Endothelial cell (in vitro differentiated cells): Measurements from ENCODE around the gene CELA2A. TPM values are rescaled to one million over a fixed set of nuclear protein-coding genes. Genes with fewer than 3 reads are reported as not detected.
"Not testable (repeated sequence)": the region's sequence is repeated elsewhere in the genome, so short reads cannot be mapped to it uniquely, and the experiment has no call there.

Experiments
- DNase-seq: peaks from one replicate; pipeline ENCODE4 v3.0.0; 2021; ENCODE audit warnings: low spot score
- H3K27ac Mint-ChIP-seq: one replicate; pipeline ENCODE4 v1.8.0; 2021; ENCODE audit warnings: mixed read lengths, inconsistent platforms; ENCODE audit not compliant: unreplicated experiment
- H3K27me3 Mint-ChIP-seq: one replicate; pipeline ENCODE4 v1.8.0; 2021; ENCODE audit warnings: mild to moderate bottlenecking, moderate library complexity, mixed read lengths, inconsistent platforms; ENCODE audit not compliant: unreplicated experiment
- H3K36me3 Mint-ChIP-seq: one replicate; pipeline ENCODE4 v1.8.0; 2021; ENCODE audit warnings: mild to moderate bottlenecking, low read depth, mixed read lengths, inconsistent platforms; ENCODE audit not compliant: unreplicated experiment
- H3K4me1 Mint-ChIP-seq: one replicate; pipeline ENCODE4 v1.8.0; 2021; ENCODE audit warnings: mild to moderate bottlenecking, mixed read lengths, inconsistent platforms; ENCODE audit not compliant: unreplicated experiment
- H3K4me3 Mint-ChIP-seq: one replicate; pipeline ENCODE4 v1.8.0; 2021; ENCODE audit warnings: mild to moderate bottlenecking, mixed read lengths, inconsistent platforms; ENCODE audit not compliant: unreplicated experiment
- H3K9me3 Mint-ChIP-seq: one replicate; pipeline ENCODE4 v1.8.0; 2021; ENCODE audit warnings: mixed read lengths, inconsistent platforms; ENCODE audit not compliant: unreplicated experiment
- total RNA-seq: library from RNA; stranded (reverse); fragmentation: NEBNext Ultra II Directional; extraction: Animal tissue kit (Norgen Biotek cat#: 25700); gene quantifications from one replicate; pipeline ENCODE4 v1.2.1, GENCODE V29; 2021; ENCODE audit not compliant: unreplicated experiment
- TF ChIP-seq, protein P1 (sequence below): fragments of 200-600 bp; sonication (generic); IDR thresholded peaks from one replicate; pipeline ENCODE4 v1.5.0; 2021; ENCODE audit warnings: antibody characterized with exemption; ENCODE audit not compliant: unreplicated experiment

CELA2A gene
- total RNA-seq, 1 donor from 2014 or later = not detected

DNA sequence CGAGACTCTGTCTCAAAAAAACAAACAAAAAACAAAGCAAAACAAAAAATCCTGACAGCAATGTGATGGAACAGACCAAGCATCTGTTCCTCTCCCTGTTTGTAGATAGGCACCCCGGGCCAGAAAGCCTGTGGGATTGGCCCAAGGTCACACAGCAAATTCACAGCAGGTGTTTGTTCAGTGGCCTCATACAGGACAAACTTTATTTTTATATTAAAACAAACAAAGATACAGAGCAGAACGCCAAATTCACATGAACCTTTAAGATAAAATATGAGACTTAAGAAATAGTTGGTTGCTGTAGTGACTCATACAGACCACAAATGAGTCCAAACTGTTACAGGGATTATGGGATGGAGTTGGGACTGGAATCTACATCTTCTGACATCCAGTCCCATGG lies 2.3 kb upstream of the CELA2A start:
- DNase-seq = no peak
- TF ChIP-seq, protein P1, sequence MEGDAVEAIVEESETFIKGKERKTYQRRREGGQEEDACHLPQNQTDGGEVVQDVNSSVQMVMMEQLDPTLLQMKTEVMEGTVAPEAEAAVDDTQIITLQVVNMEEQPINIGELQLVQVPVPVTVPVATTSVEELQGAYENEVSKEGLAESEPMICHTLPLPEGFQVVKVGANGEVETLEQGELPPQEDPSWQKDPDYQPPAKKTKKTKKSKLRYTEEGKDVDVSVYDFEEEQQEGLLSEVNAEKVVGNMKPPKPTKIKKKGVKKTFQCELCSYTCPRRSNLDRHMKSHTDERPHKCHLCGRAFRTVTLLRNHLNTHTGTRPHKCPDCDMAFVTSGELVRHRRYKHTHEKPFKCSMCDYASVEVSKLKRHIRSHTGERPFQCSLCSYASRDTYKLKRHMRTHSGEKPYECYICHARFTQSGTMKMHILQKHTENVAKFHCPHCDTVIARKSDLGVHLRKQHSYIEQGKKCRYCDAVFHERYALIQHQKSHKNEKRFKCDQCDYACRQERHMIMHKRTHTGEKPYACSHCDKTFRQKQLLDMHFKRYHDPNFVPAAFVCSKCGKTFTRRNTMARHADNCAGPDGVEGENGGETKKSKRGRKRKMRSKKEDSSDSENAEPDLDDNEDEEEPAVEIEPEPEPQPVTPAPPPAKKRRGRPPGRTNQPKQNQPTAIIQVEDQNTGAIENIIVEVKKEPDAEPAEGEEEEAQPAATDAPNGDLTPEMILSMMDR = no peak
- Mint-ChIP-seq H3K9me3 (no peaks in the 10 kb centered on the region), H3K36me3 (no peaks in the 10 kb centered on the region), H3K4me1 (no peaks in the 10 kb centered on the region), H3K27ac (no peak overlapping the region), H3K4me3 (no peak overlapping the region), H3K27me3 (peaks cover 7% of the 10 kb centered on the region)

DNA sequence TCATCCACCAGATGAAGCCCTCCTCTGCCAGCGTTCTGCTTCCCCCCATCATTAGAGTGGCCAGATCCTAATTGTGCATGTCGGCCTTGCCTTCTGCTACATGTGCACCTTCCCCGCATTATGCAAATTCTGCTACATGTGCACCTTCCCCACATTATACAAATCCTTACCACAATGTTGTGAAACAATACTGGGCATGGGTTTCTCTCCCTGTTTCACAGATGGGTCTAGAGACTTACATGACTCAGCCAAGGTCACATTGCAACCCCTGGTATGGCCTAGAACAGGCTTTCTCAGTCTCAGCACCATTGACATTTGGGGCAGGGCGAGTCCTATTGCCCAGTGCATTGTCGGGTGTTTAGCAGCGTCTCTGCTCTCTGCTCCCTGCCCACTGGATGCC lies 1.0 kb upstream of the CELA2A start:
- TF ChIP-seq, protein P1 = no peak
- no peak for DNase-seq
- Mint-ChIP-seq H3K27ac (no peak overlapping the region), H3K4me1 (peaks cover 4% of the 10 kb centered on the region), H3K4me3 (no peak overlapping the region), H3K9me3 (no peaks in the 10 kb centered on the region), H3K36me3 (no peaks in the 10 kb centered on the region), H3K27me3 (peaks cover 3% of the 10 kb centered on the region)

DNA sequence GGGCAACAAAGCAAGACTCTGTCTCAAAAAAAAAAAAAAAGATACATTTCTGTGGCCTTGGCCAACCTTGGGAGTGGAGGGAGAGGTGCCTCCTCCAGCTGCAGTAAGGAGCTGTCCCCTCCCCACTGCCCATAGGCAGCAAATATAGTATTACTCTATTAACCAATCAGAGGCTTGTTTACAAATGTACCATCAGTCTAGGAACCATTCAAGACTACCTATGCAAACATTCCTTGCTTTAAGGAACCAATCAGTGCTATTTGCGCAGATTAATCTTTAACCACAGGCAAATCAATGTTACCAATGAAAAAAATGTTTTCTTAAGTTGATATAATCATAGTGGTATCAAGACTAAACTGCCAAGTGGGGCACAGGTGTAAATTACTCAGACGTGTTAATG lies 1.1 kb downstream of the CELA2A start:
- no peak overlapping the region for H3K4me3 Mint-ChIP-seq
- H3K9me3 Mint-ChIP-seq = no peaks in the 10 kb centered on the region
- TF ChIP-seq, protein P1 = no peak
- peaks cover 7% of the 10 kb centered on the region for H3K4me1 Mint-ChIP-seq
- H3K27me3 Mint-ChIP-seq = peaks cover 3% of the 10 kb centered on the region
- no peak for DNase-seq
- H3K27ac Mint-ChIP-seq = no peak overlapping the region
- H3K36me3 Mint-ChIP-seq = no peaks in the 10 kb centered on the region

DNA sequence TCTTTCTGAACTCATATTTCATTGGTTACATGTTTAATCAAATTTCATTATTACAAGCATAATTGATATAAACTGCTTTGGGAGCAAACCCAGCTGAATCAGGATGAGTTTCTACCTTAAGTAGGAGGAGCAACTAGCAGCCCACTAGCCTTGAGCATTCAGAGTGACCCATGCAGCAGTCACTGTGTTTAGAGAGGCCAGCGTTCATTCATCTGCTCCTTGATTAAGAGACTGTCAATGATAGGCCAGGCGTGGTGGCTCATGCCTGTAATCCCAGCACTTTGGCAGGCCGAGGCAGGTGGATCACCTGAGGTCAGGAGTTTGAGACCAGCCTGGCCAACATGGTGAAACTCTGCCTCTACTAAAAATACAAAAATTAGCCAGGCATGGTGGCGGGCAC lies 1.9 kb downstream of the CELA2A start:
- not testable (repeated sequence) for H3K36me3 Mint-ChIP-seq, H3K4me3 Mint-ChIP-seq, H3K4me1 Mint-ChIP-seq, DNase-seq, H3K9me3 Mint-ChIP-seq, H3K27ac Mint-ChIP-seq, H3K27me3 Mint-ChIP-seq

DNA sequence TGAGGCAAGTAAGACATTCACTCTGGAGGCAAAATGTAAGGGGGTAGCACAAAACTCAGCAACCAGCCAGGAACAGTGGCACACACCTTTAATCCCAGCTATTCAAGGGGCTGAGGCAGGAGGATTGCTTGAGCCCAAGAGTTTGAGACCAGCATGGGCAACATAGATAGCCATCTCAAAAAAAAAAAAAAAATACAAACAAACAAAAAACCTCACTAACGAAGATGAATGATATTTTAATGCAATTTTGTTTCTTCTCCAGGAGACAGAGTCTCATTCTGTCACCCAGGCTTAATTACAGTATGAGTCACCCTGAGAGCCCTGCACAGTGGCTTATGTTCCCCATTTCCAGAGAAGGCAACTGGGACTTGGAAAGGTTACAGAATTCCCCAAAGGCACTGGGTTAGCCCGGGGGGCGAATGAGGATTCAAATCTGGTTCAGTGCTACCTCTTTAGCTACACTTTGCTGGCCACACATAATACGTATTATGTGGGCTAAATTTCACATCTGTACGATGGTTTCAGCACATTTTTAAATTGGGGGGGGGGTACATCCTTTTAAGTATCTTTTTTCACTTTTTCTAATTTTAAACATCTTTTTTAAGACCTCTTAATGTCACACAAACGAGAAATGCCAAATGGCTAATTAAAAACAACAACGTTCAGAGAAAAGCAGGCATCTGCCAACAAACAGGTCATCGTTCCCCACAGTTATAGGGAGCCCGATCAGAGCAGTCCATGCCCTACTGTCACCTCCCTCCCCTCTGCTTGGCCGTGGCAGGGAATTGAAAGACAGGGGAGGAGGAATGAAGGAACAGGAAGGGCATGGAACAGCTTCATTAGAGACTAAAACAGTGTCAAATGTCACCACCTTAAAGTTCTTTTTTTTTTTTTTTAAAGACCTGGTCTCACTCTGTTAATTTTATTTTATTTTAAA lies 3.5 kb downstream of the CELA2A start:
- no peak for DNase-seq
- TF ChIP-seq, protein P1 = no peak
- Mint-ChIP-seq H3K4me1 (peaks cover 7% of the 10 kb centered on the region), H3K4me3 (no peak overlapping the region), H3K9me3 (no peaks in the 10 kb centered on the region), H3K27me3 (peaks cover 3% of the 10 kb centered on the region), H3K36me3 (no peaks in the 10 kb centered on the region), H3K27ac (no peak overlapping the region)
